ENCODE results near the gene KLHL26. TPM values are rescaled to one million over a fixed set of nuclear protein-coding genes. Genes with fewer than 3 reads are reported as not detected.

Gene KLHL26
- total and polyA plus RNA-seq, 2 of the 13 experiments (the other 11 are each of a cell fraction or from before 2014, with no cell fraction given), result 1.5 to 1.7 TPM

GRCh38 chr19:18611327-18612050, 25.3 kb upstream of the KLHL26 start (continued):
- TF ChIP-seq, protein P1, sequence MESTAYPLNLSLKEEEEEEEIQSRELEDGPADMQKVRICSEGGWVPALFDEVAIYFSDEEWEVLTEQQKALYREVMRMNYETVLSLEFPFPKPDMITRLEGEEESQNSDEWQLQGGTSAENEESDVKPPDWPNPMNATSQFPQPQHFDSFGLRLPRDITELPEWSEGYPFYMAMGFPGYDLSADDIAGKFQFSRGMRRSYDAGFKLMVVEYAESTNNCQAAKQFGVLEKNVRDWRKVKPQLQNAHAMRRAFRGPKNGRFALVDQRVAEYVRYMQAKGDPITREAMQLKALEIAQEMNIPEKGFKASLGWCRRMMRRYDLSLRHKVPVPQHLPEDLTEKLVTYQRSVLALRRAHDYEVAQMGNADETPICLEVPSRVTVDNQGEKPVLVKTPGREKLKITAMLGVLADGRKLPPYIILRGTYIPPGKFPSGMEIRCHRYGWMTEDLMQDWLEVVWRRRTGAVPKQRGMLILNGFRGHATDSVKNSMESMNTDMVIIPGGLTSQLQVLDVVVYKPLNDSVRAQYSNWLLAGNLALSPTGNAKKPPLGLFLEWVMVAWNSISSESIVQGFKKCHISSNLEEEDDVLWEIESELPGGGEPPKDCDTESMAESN (CRISPR knock-in tag; conservative IDR thresholded peaks at IDR 0.05), result no peak
- TF ChIP-seq ZNF775 (CRISPR knock-in tag; IDR thresholded peaks at IDR 0.05; ENCODE audit: borderline replicate concordance) (no peak), SOX13 (IDR thresholded peaks at IDR 0.05) (no peak), SOX13 (CRISPR knock-in tag; conservative IDR thresholded peaks at IDR 0.05 in 1 of 2, IDR thresholded peaks at IDR 0.05 in 1 of 2) (peak in 1 of 2 experiments; percentile 53; a peak in 2 of 4 replicates), ETV5 (CRISPR knock-in tag; IDR thresholded peaks at IDR 0.05; ENCODE audit: borderline replicate concordance) (peak; percentile 23; the same call in 1 of the 2 replicates), ZBTB7B (CRISPR knock-in tag; IDR thresholded peaks at IDR 0.05) (peak; percentile 42; the same call in 1 of the 2 replicates), RELA (CRISPR knock-in tag; IDR thresholded peaks at IDR 0.05) (no peak), DNMT3B (CRISPR knock-in tag; conservative IDR thresholded peaks at IDR 0.05) (no peak), HHEX (CRISPR knock-in tag; IDR thresholded peaks at IDR 0.05) (no peak), POLR2AphosphoS2 (IDR thresholded peaks at IDR 0.05; ENCODE audit: low read depth, low read length) (no peak), ZNF761 (CRISPR knock-in tag; conservative IDR thresholded peaks at IDR 0.05) (no peak), ZNF644 (CRISPR knock-in tag; IDR thresholded peaks at IDR 0.05; ENCODE audit: low read depth) (no peak), ZNF781 (CRISPR knock-in tag; IDR thresholded peaks at IDR 0.05; ENCODE audit: borderline replicate concordance, not compliant biosample characterization) (no peak), ZNF296 (CRISPR knock-in tag; conservative IDR thresholded peaks at IDR 0.05) (no peak), ZNF143 (CRISPR knock-in tag; IDR thresholded peaks at IDR 0.05) (no peak), ZNF777 (CRISPR knock-in tag; IDR thresholded peaks at IDR 0.05) (peak; percentile 96), SIX1 (CRISPR knock-in tag; IDR thresholded peaks at IDR 0.05; ENCODE audit: borderline replicate concordance) (peak; percentile 66; the same call in 1 of the 2 replicates), ZBTB49 (CRISPR knock-in tag; IDR thresholded peaks at IDR 0.05; ENCODE audit: borderline replicate concordance) (no peak), FOSL2 (CRISPR knock-in tag; IDR thresholded peaks at IDR 0.05) (0 out of 2 replicates have a peak, but pooled peaks have one; percentile 13), MAFK (conservative IDR thresholded peaks at IDR 0.05 in 1 of 2, IDR thresholded peaks at IDR 0.05 in 1 of 2; ENCODE audit: low read length in 2 of 2) (no peak), ATRX (CRISPR knock-in tag; IDR thresholded peaks at IDR 0.05; ENCODE audit: borderline replicate concordance) (no peak), ZNF816 (CRISPR knock-in tag; IDR thresholded peaks at IDR 0.05; ENCODE audit: borderline replicate concordance) (no peak), PHF21A (CRISPR knock-in tag; IDR thresholded peaks at IDR 0.05) (peak; percentile 45; the same call in 1 of the 2 replicates)
- TF ChIP-seq, protein P2, sequence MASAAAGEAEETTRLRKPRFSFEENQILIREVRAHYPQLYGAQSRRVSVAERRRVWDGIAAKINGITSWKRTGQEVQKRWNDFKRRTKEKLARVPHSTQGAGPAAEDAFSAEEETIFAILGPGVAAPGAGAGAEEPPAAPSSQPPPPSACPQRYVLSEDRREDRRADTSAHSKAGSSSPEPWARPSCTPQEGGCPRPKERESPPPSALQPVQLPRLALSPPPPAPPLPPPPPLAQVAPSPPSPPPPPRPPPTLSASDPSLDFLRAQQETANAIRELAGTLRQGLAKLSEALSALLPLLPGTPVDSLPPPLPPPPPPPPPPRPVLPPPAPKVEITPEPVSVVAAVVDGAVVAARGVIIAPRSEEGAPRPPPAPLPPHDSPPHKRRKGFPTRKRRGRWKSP (CRISPR knock-in tag; IDR thresholded peaks at IDR 0.05), result peak; percentile 89
